GM23338 (cell line): ENCODE measurements around the gene PGM1. TPM values are rescaled to one million over a fixed set of nuclear protein-coding genes. Genes with fewer than 3 reads are reported as not detected.

Experiments
- ATAC-seq: fragments of 200-7000 bp; cut with Tn5 transposase; 3 replicates; pipeline ENCODE4 v1.9.1; 2020
- DNase-seq: peaks from one replicate; pipeline ENCODE4 v3.0.0-alpha.2; 2015; ENCODE audit warnings: low spot score
- H2AFZ ChIP-seq: fragments of 200-600 bp; sonication (generic); 2 replicates; pipeline ENCODE4 v1.8.0; 2016; ENCODE audit warnings: antibody characterized with exemption, mild to moderate bottlenecking, moderate library complexity
- H3F3A ChIP-seq: fragments of 200-600 bp; sonication (generic); replicated peaks from 2 replicates; pipeline ENCODE4 v1.8.0; 2017; ENCODE audit warnings: antibody characterized with exemption, mixed run types, low read depth
- H3K27ac ChIP-seq: fragments of 200-600 bp; sonication (generic); 2 replicates; pipeline ENCODE4 v1.6.1; 2016; ENCODE audit warnings: low read depth
- H3K27me3 ChIP-seq: fragments of 200-600 bp; sonication (generic); 2 replicates; pipeline ENCODE4 v1.8.0; 2016; ENCODE audit warnings: mild to moderate bottlenecking, mixed run types, moderate library complexity; ENCODE audit not compliant: insufficient read depth
- H3K36me3 ChIP-seq: fragments of 200-600 bp; sonication (generic); 2 replicates; pipeline ENCODE4 v1.8.0; 2016; ENCODE audit warnings: mild to moderate bottlenecking; ENCODE audit not compliant: insufficient read depth
- H3K4me1 ChIP-seq: fragments of 200-600 bp; sonication (generic); 2 replicates; pipeline ENCODE4 v1.8.0; 2016; ENCODE audit warnings: mild to moderate bottlenecking, moderate library complexity; ENCODE audit not compliant: insufficient read depth
- H3K4me2 ChIP-seq: fragments of 200-600 bp; sonication (generic); 2 replicates; pipeline ENCODE4 v1.7.1; 2017; ENCODE audit warnings: mixed run types
- H3K4me3 ChIP-seq: fragments of 200-600 bp; sonication (generic); 2 replicates; pipeline ENCODE4 v1.6.1; 2016; ENCODE audit warnings: mixed run types
- H3K79me2 ChIP-seq: fragments of 200-600 bp; sonication (generic); replicated peaks from 2 replicates; pipeline ENCODE4 v1.8.0; 2017; ENCODE audit warnings: mild to moderate bottlenecking; ENCODE audit not compliant: insufficient read depth
- H3K9me2 ChIP-seq: fragments of 200-600 bp; sonication (generic); 2 replicates; pipeline ENCODE4 v1.8.0; 2017; ENCODE audit not compliant: insufficient read depth
- H4K20me1 ChIP-seq: fragments of 200-600 bp; sonication (generic); replicated peaks from 2 replicates; pipeline ENCODE4 v1.8.0; 2017; ENCODE audit warnings: mild to moderate bottlenecking; ENCODE audit not compliant: insufficient read depth
- H3K27ac Mint-ChIP-seq: 2 replicates; pipeline ENCODE4 v1.8.0; 2020; ENCODE audit warnings: inconsistent platforms, mild to moderate bottlenecking, moderate library complexity, mixed read lengths
- H3K27me3 Mint-ChIP-seq: 3 replicates; pipeline ENCODE4 v1.8.0; 2022; ENCODE audit warnings: low read depth, mild to moderate bottlenecking, moderate library complexity, mixed read lengths, inconsistent platforms; ENCODE audit not compliant: insufficient read depth, poor library complexity
- H3K36me3 Mint-ChIP-seq: 3 replicates; pipeline ENCODE4 v1.8.0; 2021; ENCODE audit warnings: low read depth, mild to moderate bottlenecking, inconsistent platforms, moderate library complexity, mixed read lengths
- H3K4me1 Mint-ChIP-seq: 3 replicates; pipeline ENCODE4 v1.8.0; 2020; ENCODE audit warnings: mild to moderate bottlenecking, inconsistent platforms, mixed read lengths
- H3K4me3 Mint-ChIP-seq: 3 replicates; pipeline ENCODE4 v1.8.0; 2021; ENCODE audit warnings: moderate library complexity, mild to moderate bottlenecking, inconsistent platforms, mixed read lengths
- H3K9me3 Mint-ChIP-seq: 3 replicates; pipeline ENCODE4 v1.8.0; 2020; ENCODE audit warnings: moderate library complexity, mild to moderate bottlenecking, inconsistent platforms, mixed read lengths
- CREB1 ChIP-seq: fragments of 250-450 bp; sonication (Bioruptor Pico); IDR thresholded peaks from 2 replicates; pipeline ENCODE4 v1.5.0; 2020; ENCODE audit warnings: low read depth, mild to moderate bottlenecking, moderate library complexity
- EZH2 ChIP-seq: fragments of 200-600 bp; sonication (generic); IDR thresholded peaks from one replicate; pipeline ENCODE4 v1.8.0; 2017; ENCODE audit warnings: antibody characterized with exemption, mild to moderate bottlenecking, low read depth; ENCODE audit not compliant: unreplicated experiment
- EZH2phosphoT487 ChIP-seq: fragments of 200-600 bp; sonication (generic); IDR thresholded peaks from one replicate; pipeline ENCODE4 v1.8.1; 2018; ENCODE audit warnings: antibody characterized with exemption; ENCODE audit not compliant: unreplicated experiment
- JUNB ChIP-seq: IDR thresholded peaks from one replicate; pipeline ENCODE4 v1.6.1; 2016; ENCODE audit warnings: antibody characterized with exemption; ENCODE audit not compliant: unreplicated experiment
- NANOG ChIP-seq: IDR thresholded peaks from 2 replicates; pipeline ENCODE4 v1.6.1; 2016; ENCODE audit warnings: antibody characterized with exemption, borderline replicate concordance
- REST ChIP-seq: IDR thresholded peaks from one replicate; pipeline ENCODE4 v1.6.1; 2018; ENCODE audit warnings: antibody characterized with exemption; ENCODE audit not compliant: unreplicated experiment
- STAT1 ChIP-seq: IDR thresholded peaks from one replicate; pipeline ENCODE4 v1.6.1; 2016; ENCODE audit warnings: antibody characterized with exemption; ENCODE audit not compliant: unreplicated experiment
- ZNF331 ChIP-seq: fragments of 250-450 bp; sonication (Bioruptor Pico); IDR thresholded peaks from 2 replicates; pipeline ENCODE4 v1.5.0; 2020; ENCODE audit warnings: low read depth, mild to moderate bottlenecking, moderate library complexity
- polyA plus RNA-seq: library from polyadenylated mRNA; unstranded; fragments of >200 nt; fragmentation: Nextera tagmentation; extraction: Ambion mirVana; gene quantifications from 2 replicates; pipeline ENCODE4 v1.2.1, GENCODE V29; 2016
- total RNA-seq: library from RNA; depleted of rRNA; stranded (reverse); fragments of >200 nt; shearing (Covaris generic); gene quantifications from 2 replicates; pipeline ENCODE4 v1.2.3, GENCODE V29; 2014
- TF ChIP-seq, protein P1 (sequence below): IDR thresholded peaks from 2 replicates; pipeline ENCODE4 v1.6.1; 2016; ENCODE audit warnings: antibody characterized with exemption
- TF ChIP-seq, protein P2 (sequence below), 2 experiments: fragments of 200-600 bp in 1 of 2; sonication (generic) in 1 of 2; conservative IDR thresholded peaks; 2 replicates each; pipeline versions ENCODE4 v1.5.1 to v1.6.1; 2016 to 2017; ENCODE audit warnings: antibody characterized with exemption in 2 of 2, low read depth in 2 of 2, mild to moderate bottlenecking in 2 of 2, moderate library complexity in 1 of 2

PGM1 gene
- total and polyA plus RNA-seq, 2 experiments from 2014 or later: 20.9 to 71.9 TPM

- TF ChIP-seq, protein P1, sequence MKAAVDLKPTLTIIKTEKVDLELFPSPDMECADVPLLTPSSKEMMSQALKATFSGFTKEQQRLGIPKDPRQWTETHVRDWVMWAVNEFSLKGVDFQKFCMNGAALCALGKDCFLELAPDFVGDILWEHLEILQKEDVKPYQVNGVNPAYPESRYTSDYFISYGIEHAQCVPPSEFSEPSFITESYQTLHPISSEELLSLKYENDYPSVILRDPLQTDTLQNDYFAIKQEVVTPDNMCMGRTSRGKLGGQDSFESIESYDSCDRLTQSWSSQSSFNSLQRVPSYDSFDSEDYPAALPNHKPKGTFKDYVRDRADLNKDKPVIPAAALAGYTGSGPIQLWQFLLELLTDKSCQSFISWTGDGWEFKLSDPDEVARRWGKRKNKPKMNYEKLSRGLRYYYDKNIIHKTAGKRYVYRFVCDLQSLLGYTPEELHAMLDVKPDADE: no peak
- TF ChIP-seq NANOG (no peak), CREB1 (CRISPR knock-in tag) (no peak), REST (no peak), ZNF331 (no peak), EZH2phosphoT487 (no peak), STAT1 (no peak), EZH2 (no peak)
- TF ChIP-seq, protein P2, sequence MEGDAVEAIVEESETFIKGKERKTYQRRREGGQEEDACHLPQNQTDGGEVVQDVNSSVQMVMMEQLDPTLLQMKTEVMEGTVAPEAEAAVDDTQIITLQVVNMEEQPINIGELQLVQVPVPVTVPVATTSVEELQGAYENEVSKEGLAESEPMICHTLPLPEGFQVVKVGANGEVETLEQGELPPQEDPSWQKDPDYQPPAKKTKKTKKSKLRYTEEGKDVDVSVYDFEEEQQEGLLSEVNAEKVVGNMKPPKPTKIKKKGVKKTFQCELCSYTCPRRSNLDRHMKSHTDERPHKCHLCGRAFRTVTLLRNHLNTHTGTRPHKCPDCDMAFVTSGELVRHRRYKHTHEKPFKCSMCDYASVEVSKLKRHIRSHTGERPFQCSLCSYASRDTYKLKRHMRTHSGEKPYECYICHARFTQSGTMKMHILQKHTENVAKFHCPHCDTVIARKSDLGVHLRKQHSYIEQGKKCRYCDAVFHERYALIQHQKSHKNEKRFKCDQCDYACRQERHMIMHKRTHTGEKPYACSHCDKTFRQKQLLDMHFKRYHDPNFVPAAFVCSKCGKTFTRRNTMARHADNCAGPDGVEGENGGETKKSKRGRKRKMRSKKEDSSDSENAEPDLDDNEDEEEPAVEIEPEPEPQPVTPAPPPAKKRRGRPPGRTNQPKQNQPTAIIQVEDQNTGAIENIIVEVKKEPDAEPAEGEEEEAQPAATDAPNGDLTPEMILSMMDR (conservative IDR thresholded peaks at IDR 0.05; ENCODE audit: low read depth in 2 of 2): no peak
These were observed 111.9 kb downstream of the PGM1 start (continued) for GRCh38 chr1:63705078-63705477.

DNA sequence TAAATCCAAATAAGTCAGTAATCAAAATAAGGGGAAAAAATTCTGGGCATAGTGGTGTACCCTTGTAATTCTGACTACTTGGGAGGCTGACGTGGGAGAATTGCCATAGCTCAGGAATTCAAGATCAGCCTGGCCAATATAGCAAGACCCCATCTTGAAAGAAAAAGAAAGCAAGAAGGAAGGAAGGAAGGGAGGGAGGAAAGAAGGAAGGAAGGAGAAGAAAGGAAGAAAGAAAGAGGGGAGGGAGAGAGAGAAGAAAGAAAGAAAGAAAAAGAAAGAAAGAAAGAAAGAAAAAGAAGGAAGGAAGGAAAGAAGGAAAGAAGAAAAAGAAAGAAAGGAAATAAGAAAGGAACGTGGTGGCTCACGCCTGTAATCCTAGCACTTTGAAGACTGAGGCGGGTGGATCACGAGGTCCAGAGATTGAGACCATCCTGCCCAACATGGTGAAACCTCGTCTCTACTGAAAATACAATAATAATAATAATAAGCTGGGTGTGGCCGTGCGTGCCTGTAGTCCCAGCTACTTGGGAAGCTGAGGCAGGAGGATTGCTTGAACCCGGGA lies 116.1 kb downstream of the PGM1 start:
- DNase-seq (no peak), ATAC-seq (no peak)
- Histone ChIP-seq H3K27me3 (no peaks in the 10 kb centered on the region), H3F3A (no peaks in the 10 kb centered on the region), H3K36me3 (no peaks in the 10 kb centered on the region), H3K9me2 (peaks cover 6% of the 10 kb centered on the region; the same call in 1 of the 2 replicates), H3K27ac (no peak overlapping the region), H4K20me1 (no peaks in the 10 kb centered on the region), H3K79me2 (no peaks in the 10 kb centered on the region), H2AFZ (no peak overlapping the region), H3K4me2 (no peak overlapping the region), H3K4me1 (peaks cover 9% of the 10 kb centered on the region), H3K4me3 (no peak overlapping the region)
- no peaks in the 10 kb centered on the region for H3K9me3 Mint-ChIP-seq
- H3K4me3 Mint-ChIP-seq: no peak overlapping the region
- H3K27ac Mint-ChIP-seq: no peak overlapping the region
- H3K27me3 Mint-ChIP-seq: peaks cover 1% of the 10 kb centered on the region
- no peaks in the 10 kb centered on the region for H3K36me3 Mint-ChIP-seq
- H3K4me1 Mint-ChIP-seq: peaks cover 7% of the 10 kb centered on the region
- TF ChIP-seq JUNB (no peak), EZH2 (no peak), EZH2phosphoT487 (no peak), STAT1 (no peak), CREB1 (CRISPR knock-in tag) (no peak)
- TF ChIP-seq, protein P2 (conservative IDR thresholded peaks at IDR 0.05; ENCODE audit: low read depth in 2 of 2): no peak
